ENCODE measurements around the gene RACGAP1.

The RACGAP1 gene, protein sequence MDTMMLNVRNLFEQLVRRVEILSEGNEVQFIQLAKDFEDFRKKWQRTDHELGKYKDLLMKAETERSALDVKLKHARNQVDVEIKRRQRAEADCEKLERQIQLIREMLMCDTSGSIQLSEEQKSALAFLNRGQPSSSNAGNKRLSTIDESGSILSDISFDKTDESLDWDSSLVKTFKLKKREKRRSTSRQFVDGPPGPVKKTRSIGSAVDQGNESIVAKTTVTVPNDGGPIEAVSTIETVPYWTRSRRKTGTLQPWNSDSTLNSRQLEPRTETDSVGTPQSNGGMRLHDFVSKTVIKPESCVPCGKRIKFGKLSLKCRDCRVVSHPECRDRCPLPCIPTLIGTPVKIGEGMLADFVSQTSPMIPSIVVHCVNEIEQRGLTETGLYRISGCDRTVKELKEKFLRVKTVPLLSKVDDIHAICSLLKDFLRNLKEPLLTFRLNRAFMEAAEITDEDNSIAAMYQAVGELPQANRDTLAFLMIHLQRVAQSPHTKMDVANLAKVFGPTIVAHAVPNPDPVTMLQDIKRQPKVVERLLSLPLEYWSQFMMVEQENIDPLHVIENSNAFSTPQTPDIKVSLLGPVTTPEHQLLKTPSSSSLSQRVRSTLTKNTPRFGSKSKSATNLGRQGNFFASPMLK

DNA sequence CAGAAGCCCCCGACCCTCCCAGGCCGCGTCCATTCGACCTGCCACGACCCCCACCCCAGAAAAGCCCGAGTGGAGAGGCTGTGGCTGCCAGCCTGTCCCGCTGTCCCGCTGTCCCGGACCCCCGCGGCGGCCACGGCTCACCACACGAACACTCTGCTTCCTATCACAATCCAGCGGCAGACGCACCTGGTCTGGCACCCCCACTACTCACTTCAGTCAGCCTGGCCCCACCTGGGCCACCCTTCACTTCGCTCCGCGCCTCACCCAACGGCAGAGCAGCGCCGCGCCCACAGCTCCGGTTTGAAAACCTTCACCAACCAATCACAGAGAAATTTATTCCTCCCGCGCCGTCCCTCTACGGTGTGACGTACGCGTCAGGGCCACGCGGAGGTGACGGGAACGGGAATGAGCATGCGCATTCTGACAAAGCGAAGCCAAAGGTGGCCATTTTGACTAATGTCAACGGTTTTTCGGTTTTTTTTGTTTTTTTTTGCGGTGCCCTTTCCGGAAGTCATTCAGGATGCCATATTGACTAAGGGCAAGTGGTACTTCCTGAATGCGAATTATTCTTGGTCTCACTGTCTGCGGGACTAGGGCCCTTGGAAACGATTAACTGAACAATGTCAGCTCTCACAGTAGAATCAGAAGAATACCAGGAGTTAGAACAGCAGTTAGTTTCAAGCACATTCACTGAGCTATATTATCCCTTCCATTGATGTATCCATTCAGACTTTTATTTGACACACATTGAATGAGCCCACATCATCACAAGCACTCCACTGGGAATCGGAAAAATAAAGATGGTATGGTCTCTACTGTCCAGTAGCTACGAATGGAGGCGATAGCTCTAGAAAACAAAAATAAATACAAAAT lies at the start of gene RACGAP1:
Gene RACGAP1, minus strand, starts transcription at position 308 of the 873 bp plus-strand sequence. CDS start 8,779 bp downstream, outside the sequence.
- DNase-seq (ENCODE audit: low read depth in 3 of 3, low spot score in 1 of 3): peak; percentile 79 to 92 (median 91)

DNA sequence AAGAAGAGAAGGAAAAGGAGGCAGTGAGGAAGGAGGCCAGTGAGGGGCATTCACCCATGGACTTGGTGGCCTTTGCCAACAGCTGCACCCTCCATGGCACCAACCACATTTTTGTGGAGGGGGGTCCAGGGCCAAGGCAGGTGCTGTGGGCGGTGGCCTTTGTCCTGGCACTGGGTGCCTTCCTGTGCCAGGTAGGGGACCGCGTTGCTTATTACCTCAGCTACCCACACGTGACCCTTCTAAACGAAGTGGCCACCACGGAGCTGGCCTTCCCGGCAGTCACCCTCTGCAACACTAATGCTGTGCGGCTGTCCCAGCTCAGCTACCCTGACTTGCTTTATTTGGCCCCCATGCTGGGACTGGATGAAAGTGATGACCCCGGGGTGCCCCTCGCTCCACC lies 48.4 kb upstream of the RACGAP1 start:
- no peak for DNase-seq (ENCODE audit: low read depth in 3 of 3, low spot score in 1 of 3)

DNA sequence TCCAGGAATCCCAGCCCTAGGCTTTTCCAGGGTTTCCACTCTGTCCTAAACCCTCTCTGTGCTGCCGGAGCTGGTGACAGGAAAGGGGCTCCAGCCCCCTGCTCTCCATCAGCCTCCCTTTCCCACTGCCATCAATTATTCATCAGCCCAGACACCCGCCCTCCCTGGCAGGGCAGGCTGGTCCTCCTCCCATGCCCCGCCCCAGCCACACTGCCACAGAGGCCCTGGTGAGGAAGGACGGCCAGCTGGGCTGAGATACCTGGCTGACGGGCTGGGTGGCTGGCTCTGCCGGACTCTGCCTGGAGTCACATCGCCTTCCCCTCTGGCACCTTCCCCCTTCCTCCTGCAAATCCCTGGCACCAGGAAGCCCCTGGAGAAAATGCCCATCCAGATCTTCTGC lies 47.9 kb upstream of the RACGAP1 start:
- DNase-seq (ENCODE audit: low read depth in 3 of 3, low spot score in 1 of 3): no peak

DNA sequence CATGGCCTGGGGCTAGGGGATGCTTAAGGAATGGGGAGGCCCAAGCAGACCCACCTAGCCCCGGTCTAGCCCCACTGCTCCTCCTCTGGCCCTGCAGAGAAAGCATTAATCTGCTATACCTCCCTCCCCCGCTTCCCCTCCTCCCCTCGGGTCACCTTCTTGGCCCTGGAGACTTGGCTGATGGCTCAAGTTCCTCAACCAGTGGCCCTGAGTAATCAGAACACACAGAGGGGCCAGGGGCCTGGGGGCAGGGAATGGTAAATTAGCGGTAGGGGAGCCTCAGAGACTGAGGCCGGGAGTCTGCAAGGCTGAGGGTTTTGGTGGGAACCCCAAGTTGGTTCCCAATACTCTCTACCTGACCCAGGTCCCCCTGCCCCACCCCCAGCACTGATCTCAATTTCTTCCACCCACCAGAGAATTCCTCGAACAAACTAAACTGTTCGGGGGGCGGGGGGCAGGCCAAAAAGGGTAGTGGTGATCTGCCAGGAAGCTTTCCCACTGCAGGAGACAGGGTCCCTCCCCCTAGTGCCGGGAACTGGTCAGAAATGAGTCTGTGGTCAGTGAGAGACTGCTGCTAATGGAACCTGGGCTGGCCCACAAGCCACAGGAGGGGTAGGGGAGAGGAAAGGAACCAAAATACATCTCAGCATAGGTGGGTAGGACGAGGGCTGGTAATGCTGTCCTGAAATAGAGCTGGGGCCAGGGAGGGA lies 47.1 kb upstream of the RACGAP1 start:
- DNase-seq (ENCODE audit: low read depth in 3 of 3, low spot score in 1 of 3): no peak

DNA sequence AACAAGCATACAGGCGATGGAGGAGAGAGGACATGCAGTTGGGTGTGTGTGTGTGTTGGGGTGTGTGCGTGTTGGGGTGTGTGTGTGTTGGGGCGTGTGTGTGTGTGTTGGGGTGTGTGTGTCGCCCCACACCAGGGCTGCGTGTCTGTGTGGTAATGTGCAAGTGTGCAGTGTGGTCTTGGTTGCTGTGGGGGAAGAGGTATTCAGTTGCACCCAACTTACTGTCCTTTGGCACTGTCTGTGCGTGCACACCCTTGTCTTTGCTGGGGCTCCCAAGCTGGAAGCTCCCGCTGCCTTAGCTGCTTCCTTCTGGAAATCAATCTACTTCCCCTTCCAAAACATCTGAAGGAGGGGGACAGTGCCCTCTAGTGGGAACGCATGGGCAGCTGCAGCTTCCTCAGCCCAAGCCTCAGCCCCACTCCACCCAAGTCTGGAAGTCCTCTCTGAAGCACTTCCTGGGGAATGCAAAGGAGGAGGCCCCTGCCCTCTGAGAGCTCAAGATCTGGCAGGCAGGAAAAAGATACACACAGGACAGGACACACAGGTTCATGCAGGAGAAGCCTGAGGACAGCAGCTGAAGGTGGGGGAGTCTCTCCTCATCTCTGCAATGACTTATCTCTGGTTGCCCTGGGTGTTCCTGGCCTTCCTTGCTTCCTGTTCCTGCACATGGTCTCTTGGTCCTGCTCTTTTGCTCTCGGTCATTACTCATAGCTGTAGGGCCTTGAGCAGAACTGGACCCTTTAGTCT lies 45.2 kb upstream of the RACGAP1 start:
- DNase-seq (ENCODE audit: low read depth in 3 of 3, low spot score in 1 of 3): peak in 2 of 3 donors; percentile 22 to 45

DNA sequence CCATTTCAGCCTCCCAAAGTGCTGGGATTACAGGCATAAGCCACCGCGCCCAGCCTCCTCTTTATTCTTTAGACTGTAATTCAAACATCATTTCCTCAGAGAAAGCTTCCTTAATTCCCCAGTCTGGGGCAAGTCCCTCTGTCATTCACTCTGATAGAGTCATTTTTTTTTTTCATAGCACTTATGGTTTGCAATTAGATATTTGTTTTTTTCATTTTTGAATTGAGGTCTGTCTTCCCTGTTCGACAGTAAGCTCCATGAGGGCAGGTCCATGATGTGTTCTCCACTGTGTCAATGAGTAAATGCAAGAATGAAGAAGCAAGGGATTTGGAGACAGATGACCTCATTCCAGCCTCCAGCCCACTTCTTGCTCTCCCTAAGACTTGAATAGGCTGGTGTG lies 44.2 kb upstream of the RACGAP1 start:
- DNase-seq (ENCODE audit: low read depth in 3 of 3, low spot score in 1 of 3): no peak

DNA sequence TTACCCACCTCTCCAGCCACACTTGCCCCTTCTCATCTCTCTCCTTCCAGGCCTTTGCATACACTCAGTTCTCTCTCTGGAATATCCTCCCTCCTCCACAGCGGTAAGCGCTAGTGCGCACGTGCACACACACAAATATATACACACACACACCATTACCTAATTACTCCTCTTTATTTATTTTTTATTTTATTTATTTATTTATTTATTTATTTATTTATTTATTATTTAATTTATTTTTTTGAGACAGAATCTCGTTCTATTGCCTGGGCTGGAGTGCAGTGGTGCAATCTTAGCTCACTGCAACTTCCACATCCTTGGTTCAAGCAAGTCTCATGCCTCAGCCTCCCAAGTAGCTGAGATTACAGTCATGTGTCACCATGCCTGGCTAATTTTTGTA lies 43.8 kb upstream of the RACGAP1 start:
- no peak for DNase-seq (ENCODE audit: low read depth in 3 of 3, low spot score in 1 of 3)

DNA sequence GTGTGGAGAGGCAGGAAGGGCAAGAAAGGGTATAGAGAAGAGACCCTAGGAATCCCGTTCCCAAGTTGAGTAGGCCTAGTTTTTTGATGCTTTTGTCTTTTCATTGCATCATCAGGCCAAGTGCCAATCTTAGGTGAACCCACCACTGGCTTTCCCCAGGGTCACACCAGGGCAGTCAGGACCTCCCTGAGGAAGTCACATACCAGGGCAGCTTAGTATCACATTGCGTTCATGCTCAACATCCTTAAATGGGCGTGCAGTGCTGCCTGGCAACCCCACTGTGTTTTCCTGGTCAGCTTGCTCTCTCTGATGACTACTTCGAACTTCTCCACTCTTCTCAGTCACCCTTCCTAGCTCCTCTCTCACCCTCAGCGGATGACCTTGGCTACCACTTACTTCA lies 41.1 kb upstream of the RACGAP1 start:
- no peak for DNase-seq (ENCODE audit: low read depth in 3 of 3, low spot score in 1 of 3)

DNA sequence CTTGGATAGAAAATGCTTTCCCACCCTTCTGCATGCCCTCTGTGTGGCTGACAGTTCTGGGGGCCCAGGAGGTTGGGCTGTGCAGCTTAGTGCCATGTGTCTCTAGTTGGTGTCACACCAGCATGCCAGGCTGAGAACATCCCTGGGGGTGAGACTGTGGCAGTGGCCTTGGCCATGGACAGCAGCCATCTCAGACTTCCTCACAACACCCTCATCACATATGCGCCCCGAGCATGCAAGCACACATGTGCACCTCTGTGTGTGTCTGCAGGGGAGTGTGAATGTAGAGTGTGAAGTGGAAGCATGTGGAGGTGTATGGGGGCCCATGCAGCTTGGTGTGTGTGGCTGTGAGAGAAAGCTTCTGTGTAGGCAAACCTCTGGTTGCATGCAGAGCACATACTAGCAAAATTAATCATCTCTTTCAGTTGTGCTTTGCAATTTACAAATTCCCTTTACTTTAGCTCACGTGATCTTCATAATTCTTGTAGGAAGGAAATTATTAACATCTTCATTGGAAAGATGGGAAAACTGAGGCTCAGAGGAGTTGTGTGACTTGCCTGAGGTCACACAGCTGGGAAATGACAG lies 40.5 kb upstream of the RACGAP1 start:
- DNase-seq (ENCODE audit: low read depth in 3 of 3, low spot score in 1 of 3): no peak

DNA sequence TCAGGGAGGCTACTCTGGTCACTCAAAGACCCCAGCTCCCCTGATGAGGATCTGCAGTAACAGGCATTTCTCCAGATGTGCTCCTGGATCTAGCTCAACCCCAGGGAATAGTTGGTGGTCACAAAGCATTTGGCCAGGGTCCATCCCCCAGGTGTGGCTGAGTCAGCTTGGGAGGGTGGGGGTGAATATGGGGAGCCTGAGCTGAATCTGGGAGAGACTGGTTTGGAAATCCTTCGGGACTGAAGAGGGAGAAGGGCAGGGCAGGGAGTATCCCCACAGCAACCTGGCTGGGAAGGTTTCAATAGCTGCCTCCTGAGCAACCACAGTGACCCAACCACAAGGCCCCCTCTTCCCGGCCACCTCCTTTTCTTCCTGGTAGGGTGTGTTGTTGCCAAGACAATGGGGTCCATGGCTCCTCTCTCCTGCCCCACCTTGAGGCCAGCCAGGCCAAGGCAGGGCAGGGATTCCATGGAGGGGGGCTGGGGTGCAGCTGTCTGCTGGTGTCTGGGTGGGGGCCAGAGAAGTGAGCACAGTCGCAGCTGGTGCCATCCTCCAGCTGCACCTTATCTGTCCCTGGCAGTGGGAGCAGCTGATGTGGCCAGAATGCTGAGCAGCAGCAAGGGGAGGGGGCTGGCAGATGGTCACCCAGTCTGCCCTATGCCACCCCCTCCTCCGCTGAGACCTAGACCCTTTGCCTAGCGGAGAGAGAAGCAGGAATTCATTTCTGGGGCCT lies 37.6 kb upstream of the RACGAP1 start:
- DNase-seq (ENCODE audit: low read depth in 3 of 3, low spot score in 1 of 3): no peak

DNA sequence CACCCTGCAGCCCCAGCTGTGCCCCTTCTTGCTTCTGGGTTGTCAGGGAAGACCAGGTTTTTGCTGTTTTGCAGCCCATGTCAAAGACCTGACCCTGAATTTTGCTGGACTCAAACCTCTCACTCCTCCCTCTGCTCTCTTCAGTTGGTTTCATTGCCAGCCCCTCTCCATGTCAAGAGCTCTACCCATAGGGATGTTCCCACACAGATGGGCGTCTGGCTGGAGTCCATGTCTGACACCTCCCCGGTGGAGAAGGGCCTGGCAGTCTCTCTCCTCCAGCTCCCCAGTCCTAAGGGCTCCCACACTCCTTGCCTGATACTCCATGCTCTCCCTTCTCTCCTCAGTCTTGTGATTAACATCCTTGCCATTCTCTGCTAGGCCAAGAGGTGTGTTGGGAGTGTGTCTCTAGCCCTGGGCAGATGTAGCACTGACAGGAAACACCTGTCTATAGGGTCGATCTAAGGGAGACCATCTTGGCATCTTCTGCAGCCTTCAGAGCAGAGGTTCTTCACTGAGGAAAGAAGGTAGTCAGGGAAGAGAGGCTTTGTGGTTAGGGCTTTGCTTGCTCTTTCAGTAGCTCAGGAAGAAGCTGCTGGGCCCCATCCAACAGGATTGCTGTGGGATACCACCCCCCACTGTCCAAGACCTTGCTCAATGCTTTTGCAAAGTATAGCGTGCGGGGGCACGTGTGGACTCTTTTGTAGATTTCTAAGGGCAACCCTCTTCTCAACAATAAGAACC lies 36.8 kb upstream of the RACGAP1 start:
- no peak for DNase-seq (ENCODE audit: low read depth in 3 of 3, low spot score in 1 of 3)

DNA sequence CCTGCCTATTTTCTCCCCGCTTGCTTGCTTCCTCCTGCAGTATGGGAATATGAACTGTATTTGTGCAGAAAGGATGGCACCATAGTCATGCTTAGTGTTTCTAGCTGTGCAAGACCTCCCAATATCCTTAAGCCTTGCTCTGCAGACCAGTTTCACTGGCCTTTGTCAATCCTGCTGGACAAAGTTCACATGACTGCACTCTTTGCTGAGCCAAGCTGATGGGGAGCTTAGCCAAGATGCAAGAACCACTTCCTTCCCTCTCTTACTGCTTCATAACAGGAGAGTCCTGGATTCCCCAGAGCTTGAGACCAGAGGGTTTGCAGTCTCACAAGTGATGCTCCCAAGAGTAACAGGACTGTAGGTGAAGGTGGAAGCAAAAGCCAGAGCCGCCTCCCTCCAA lies 35.9 kb upstream of the RACGAP1 start:
- DNase-seq (ENCODE audit: low read depth in 3 of 3, low spot score in 1 of 3): no peak

DNA sequence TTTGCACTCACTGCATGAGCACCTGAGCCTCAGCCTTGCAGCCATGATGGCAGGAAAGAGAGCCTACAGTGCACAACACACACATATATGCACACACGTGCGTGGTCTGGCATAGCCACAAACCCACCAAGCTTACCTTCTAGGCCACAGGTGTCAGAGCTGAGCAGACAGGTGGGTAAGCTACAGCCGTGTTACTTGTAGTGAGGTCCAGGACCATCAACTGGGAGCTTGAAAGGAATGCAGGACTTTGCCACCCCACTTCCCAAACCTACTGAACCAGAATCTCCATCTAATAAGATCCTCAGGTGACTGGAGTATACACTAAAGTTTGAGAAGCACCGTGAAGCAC lies 34.8 kb upstream of the RACGAP1 start:
- DNase-seq (ENCODE audit: low read depth in 3 of 3, low spot score in 1 of 3): no peak

DNA sequence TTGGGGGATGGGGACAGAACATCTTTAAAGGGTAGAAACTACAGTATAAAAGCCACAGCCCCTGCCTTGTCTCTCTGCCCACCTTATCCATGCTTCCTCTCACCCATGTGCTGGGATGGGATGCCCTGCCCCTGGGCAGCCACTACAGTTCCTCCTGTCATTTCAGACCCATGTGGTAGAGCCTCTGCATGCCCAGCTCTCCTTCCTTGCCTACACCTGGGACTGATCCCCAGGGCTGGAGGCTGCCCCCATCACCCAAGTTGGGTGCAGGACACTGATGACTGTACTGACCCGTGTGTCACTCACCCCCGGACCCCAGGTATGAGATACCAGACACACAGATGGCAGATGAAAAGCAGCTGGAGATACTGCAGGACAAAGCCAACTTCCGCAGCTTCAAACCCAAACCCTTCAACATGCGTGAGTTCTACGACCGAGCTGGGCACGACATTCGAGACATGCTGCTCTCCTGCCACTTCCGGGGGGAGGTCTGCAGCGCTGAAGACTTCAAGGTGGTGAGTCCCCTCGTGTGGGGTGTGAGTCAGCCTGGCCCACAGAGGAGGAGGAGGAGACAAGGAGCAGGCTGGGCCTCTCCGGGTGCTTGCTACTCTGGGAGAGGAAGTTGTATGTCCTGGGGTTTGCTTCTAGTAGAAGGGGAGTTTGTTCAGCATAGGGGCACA lies 34.3 kb upstream of the RACGAP1 start:
- peak in 1 of 3 donors; percentile 32 for DNase-seq (ENCODE audit: low read depth in 3 of 3, low spot score in 1 of 3)

DNA sequence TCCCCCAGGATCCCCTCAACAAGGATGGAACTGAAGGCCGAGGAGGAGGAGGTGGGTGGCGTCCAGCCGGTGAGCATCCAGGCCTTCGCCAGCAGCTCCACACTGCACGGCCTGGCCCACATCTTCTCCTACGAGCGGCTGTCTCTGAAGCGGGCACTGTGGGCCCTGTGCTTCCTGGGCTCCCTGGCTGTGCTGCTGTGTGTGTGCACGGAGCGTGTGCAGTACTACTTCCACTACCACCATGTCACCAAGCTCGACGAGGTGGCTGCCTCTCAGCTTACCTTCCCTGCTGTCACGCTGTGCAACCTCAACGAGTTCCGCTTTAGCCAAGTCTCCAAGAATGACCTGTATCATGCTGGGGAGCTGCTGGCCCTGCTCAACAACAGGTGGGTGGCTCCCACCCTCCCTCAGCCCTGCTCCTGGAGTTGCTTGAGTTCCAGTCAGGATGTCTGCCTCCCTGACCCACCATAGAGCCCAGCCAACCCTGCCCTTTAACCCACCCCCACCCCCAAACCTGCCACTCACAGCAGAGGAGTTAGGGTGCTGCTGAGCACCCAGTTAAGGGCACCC lies 33.5 kb upstream of the RACGAP1 start:
- DNase-seq (ENCODE audit: low read depth in 3 of 3, low spot score in 1 of 3): no peak

DNA sequence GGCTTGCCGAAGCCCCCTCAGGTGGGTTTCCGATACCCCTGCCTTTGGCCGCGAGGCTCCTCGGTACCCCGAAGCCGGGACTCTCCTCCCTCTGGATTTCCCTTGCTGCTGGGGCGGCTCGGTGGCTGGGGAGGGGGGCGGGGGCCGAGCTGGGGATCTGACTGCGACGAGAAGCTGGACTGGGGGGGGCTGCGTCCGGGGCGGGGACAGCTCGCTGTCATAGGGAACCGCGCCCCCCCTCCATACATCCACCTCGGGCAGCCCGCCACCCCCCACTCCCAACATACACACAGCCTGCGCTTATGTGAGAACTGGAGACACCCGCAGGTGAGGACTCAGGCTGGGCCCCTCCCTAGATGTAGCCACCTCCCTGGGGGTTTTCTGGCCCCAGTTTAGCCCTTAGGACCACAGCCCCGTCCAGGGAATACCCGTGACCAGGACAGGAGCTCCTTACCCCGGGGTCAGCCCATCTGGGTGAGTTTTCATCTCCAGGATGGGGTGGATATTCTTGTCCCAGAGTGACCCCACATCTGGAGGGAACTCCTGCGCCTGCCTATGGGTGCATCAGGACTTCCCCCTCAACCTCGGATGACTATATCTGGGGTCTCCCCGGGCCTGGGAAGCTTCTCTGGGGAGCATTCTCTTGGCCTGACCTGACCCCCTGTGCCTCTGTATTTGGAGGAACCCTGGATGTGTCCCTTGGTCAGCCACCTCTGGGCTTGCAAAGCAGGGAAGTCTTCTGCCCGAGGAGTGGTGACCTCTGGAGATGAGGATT lies 32.8 kb upstream of the RACGAP1 start:
- DNase-seq (ENCODE audit: low read depth in 3 of 3, low spot score in 1 of 3): no peak

Data from stimulated activated CD4-positive, alpha-beta T cell treated with anti-CD3 and anti-CD28 coated beads, TNF-alpha, amount 100 ng/mL, for 1 hour (primary cell).